BLaER1 treated with 17β-estradiol and CSF1 and Interleukin-3, amounts not matched to agents 10 nM and 100 nM (cell line): ENCODE data around the gene C16orf90.
"Not testable (repeated sequence)": the region's sequence is repeated elsewhere in the genome, so short reads cannot be mapped to it uniquely, and the experiment has no call there.

Experiments used
- H3K27ac ChIP-seq, 11 experiments: shearing (Covaris generic); formaldehyde crosslinking; 2 replicates each; pipeline ENCODE4 v1.8.1; 2022
- H3K27me3 ChIP-seq, 11 experiments: shearing (Covaris generic); formaldehyde crosslinking; 2 replicates each; pipeline ENCODE4 v1.8.1; 2022
- H3K36me3 ChIP-seq, 11 experiments: shearing (Covaris generic); formaldehyde crosslinking; 2 replicates each; pipeline ENCODE4 v1.8.1; 2022
- H3K4me1 ChIP-seq, 10 experiments: shearing (Covaris generic); formaldehyde crosslinking; 2 replicates each; pipeline ENCODE4 v1.8.1; 2022
- H3K4me2 ChIP-seq, 11 experiments: shearing (Covaris generic); formaldehyde crosslinking; 2 replicates each; pipeline ENCODE4 v1.8.1; 2022
- H3K4me3 ChIP-seq, 10 experiments: shearing (Covaris generic); formaldehyde crosslinking; 2 replicates each; pipeline ENCODE4 v1.8.1; 2022
- H3K9ac ChIP-seq, 11 experiments: shearing (Covaris generic); formaldehyde crosslinking; 2 replicates each; pipeline ENCODE4 v1.8.1; 2022
- H3K9me3 ChIP-seq, 11 experiments: shearing (Covaris generic); formaldehyde crosslinking; replicated peaks in 1 of 11; 2 replicates each; pipeline ENCODE4 v1.8.1; 2022
- H4K20me1 ChIP-seq, 11 experiments: shearing (Covaris generic); formaldehyde crosslinking; 2 replicates each; pipeline ENCODE4 v1.8.1; 2022
- Cebpa-rat ChIP-seq, 11 experiments: shearing (Covaris generic); IDR thresholded peaks; 2 replicates each; pipeline ENCODE4 v1.8.1; 2022

Gene C16orf90

GRCh38 chr16:3503523-3503922, 8.2 kb upstream of the C16orf90 start:
- Histone ChIP-seq H3K4me1 (peaks cover 12 to 49% (median 24%) of the 10 kb centered on the region in 10 experiments), H3K4me2 (peak overlapping the region in 8 of 11 experiments; percentile 0 to 48 (median 27); a peak in 6 of 22 replicates), H3K36me3 (peaks cover 15 to 41% (median 30%) of the 10 kb centered on the region in 11 experiments; a peak in 21 of 22 replicates), H3K4me3 (no peak overlapping the region), H4K20me1 (no peaks in the 10 kb centered on the region), H3K9ac (peak overlapping the region in 5 of 11 experiments; percentile 7 to 38 (median 22); a peak in 4 of 22 replicates), H3K27me3 (no peaks in the 10 kb centered on the region), H3K27ac (no peak overlapping the region), H3K9me3 (no peaks in the 10 kb centered on the region)
- TF ChIP-seq Cebpa-rat (IDR thresholded peaks at IDR 0.05): no peak

- Histone ChIP-seq H4K20me1 (no peaks in the 10 kb centered on the region), H3K36me3 (peaks cover 8 to 25% (median 16%) of the 10 kb centered on the region in 11 experiments; a peak in 19 of 22 replicates), H3K4me2 (peak overlapping the region; percentile 70 to 92 (median 88)), H3K27me3 (no peaks in the 10 kb centered on the region), H3K4me1 (peaks cover 12 to 43% (median 24%) of the 10 kb centered on the region in 10 experiments), H3K9me3 (no peaks in the 10 kb centered on the region), H3K27ac (peak overlapping the region in 2 of 11 experiments; percentile 78 to 79; a peak in 2 of 22 replicates), H3K4me3 (peak overlapping the region; percentile 55 to 86 (median 74)), H3K9ac (peak overlapping the region; percentile 69 to 85 (median 81); a peak in 21 of 22 replicates)
- no peak for TF ChIP-seq Cebpa-rat (IDR thresholded peaks at IDR 0.05)
Measured at GRCh38 chr16:3501783-3502400, 6.6 kb upstream of the C16orf90 start.

- H3K4me2 ChIP-seq: peak overlapping the region; percentile 70 to 92 (median 88)
- not testable (repeated sequence) for H4K20me1 ChIP-seq, H3K9me3 ChIP-seq, H3K27me3 ChIP-seq
- peak overlapping the region; percentile 69 to 85 (median 81) for H3K9ac ChIP-seq
- H3K36me3 ChIP-seq: peaks cover 4 to 19% (median 11%) of the 10 kb centered on the region in 11 experiments; a peak in 18 of 22 replicates
- H3K4me1 ChIP-seq: peaks cover 12 to 43% (median 24%) of the 10 kb centered on the region in 10 experiments
- H3K4me3 ChIP-seq: peak overlapping the region; percentile 55 to 86 (median 74)
- peak overlapping the region in 10 of 11 experiments; percentile 58 to 79 (median 69); a peak in 18 of 22 replicates for H3K27ac ChIP-seq
Measured at GRCh38 chr16:3501412-3501761, 6.1 kb upstream of the C16orf90 start.

GRCh38 chr16:3498988-3499387, 3.7 kb upstream of the C16orf90 start:
- no peak overlapping the region for H3K27ac ChIP-seq
- TF ChIP-seq Cebpa-rat (IDR thresholded peaks at IDR 0.05): no peak
- no peaks in the 10 kb centered on the region; a peak in 1 of 22 replicates for H4K20me1 ChIP-seq
- H3K4me3 ChIP-seq: no peak overlapping the region
- no peaks in the 10 kb centered on the region for H3K9me3 ChIP-seq
- no peak overlapping the region for H3K4me2 ChIP-seq
- no peak overlapping the region for H3K9ac ChIP-seq
- H3K36me3 ChIP-seq: no peaks in the 10 kb centered on the region
- H3K27me3 ChIP-seq: no peaks in the 10 kb centered on the region
- H3K4me1 ChIP-seq: peaks cover 12 to 34% (median 24%) of the 10 kb centered on the region in 10 experiments

- H3K4me2 ChIP-seq: no peak overlapping the region
Measured at GRCh38 chr16:3497771-3498170, 2.5 kb upstream of the C16orf90 start.

GRCh38 chr16:3496386-3496785, 1.1 kb upstream of the C16orf90 start:
- Histone ChIP-seq H3K27ac (no peak overlapping the region), H3K9ac (no peak overlapping the region), H3K4me1 (peaks cover 1 to 11% (median 4%) of the 10 kb centered on the region in 10 experiments), H3K4me2 (no peak overlapping the region), H3K9me3 (no peaks in the 10 kb centered on the region), H4K20me1 (peaks cover 0 to 4% (median 0%) of the 10 kb centered on the region in 11 experiments; a peak in 2 of 22 replicates), H3K4me3 (no peak overlapping the region), H3K27me3 (no peaks in the 10 kb centered on the region), H3K36me3 (no peaks in the 10 kb centered on the region)
- TF ChIP-seq Cebpa-rat (IDR thresholded peaks at IDR 0.05): no peak

More at GRCh38 chr16:3497771-3498170, 2.5 kb upstream of the C16orf90 start:
- Histone ChIP-seq H3K27ac (no peak overlapping the region), H4K20me1 (no peaks in the 10 kb centered on the region; a peak in 1 of 22 replicates), H3K4me1 (peaks cover 12 to 24% (median 16%) of the 10 kb centered on the region in 10 experiments), H3K27me3 (no peaks in the 10 kb centered on the region), H3K36me3 (no peaks in the 10 kb centered on the region), H3K4me3 (no peak overlapping the region), H3K9ac (no peak overlapping the region), H3K9me3 (no peaks in the 10 kb centered on the region)
- no peak for TF ChIP-seq Cebpa-rat (IDR thresholded peaks at IDR 0.05)

- peaks cover 0 to 12% (median 0%) of the 10 kb centered on the region in 11 experiments; a peak in 4 of 22 replicates for H4K20me1 ChIP-seq
- H3K4me1 ChIP-seq: peaks cover 0 to 12% (median 9%) of the 10 kb centered on the region in 10 experiments; a peak in 10 of 20 replicates
- no peaks in the 10 kb centered on the region for H3K27me3 ChIP-seq
- H3K36me3 ChIP-seq: no peaks in the 10 kb centered on the region
- no peak overlapping the region for H3K4me2 ChIP-seq
- TF ChIP-seq Cebpa-rat (IDR thresholded peaks at IDR 0.05): no peak
- no peak overlapping the region for H3K4me3 ChIP-seq
- H3K9ac ChIP-seq: no peak overlapping the region
- H3K9me3 ChIP-seq: no peaks in the 10 kb centered on the region
- no peak overlapping the region for H3K27ac ChIP-seq
Measured at GRCh38 chr16:3494386-3494973, 809 bp downstream of the C16orf90 start.

GRCh38 chr16:3492356-3492755, 2.9 kb downstream of the C16orf90 start:
- no peak for TF ChIP-seq Cebpa-rat (IDR thresholded peaks at IDR 0.05)
- Histone ChIP-seq H3K9ac (no peak overlapping the region), H4K20me1 (peaks cover 0 to 29% (median 8%) of the 10 kb centered on the region in 11 experiments; a peak in 11 of 22 replicates)

GRCh38 chr16:3490911-3491629, 4.2 kb downstream of the C16orf90 start:
- H4K20me1 ChIP-seq: peaks cover 0 to 40% (median 19%) of the 10 kb centered on the region in 11 experiments; a peak in 12 of 22 replicates

More at GRCh38 chr16:3492356-3492755, 2.9 kb downstream of the C16orf90 start:
- no peak overlapping the region for H3K4me2 ChIP-seq
- peaks cover 0 to 21% (median 15%) of the 10 kb centered on the region in 10 experiments; a peak in 12 of 20 replicates for H3K4me1 ChIP-seq
- no peaks in the 10 kb centered on the region for H3K27me3 ChIP-seq
- no peak overlapping the region for H3K27ac ChIP-seq
- H3K9me3 ChIP-seq: no peaks in the 10 kb centered on the region
- peaks cover 5 to 11% (median 8%) of the 10 kb centered on the region in 11 experiments; a peak in 16 of 22 replicates for H3K36me3 ChIP-seq
- H3K4me3 ChIP-seq: no peak overlapping the region

More at GRCh38 chr16:3490911-3491629, 4.2 kb downstream of the C16orf90 start:
- no peak overlapping the region for H3K27ac ChIP-seq
- H3K4me2 ChIP-seq: peak overlapping the region in 3 of 11 experiments; percentile 12 to 29 (median 15); a peak in 5 of 22 replicates
- peaks cover 0 to 21% (median 15%) of the 10 kb centered on the region in 10 experiments; a peak in 12 of 20 replicates for H3K4me1 ChIP-seq
- H3K9ac ChIP-seq: no peak overlapping the region
- peaks cover 15 to 23% (median 21%) of the 10 kb centered on the region in 11 experiments for H3K36me3 ChIP-seq
- no peaks in the 10 kb centered on the region for H3K27me3 ChIP-seq
- H3K4me3 ChIP-seq: no peak overlapping the region
- no peaks in the 10 kb centered on the region for H3K9me3 ChIP-seq
- TF ChIP-seq Cebpa-rat (IDR thresholded peaks at IDR 0.05): no peak
